Measurements from ENCODE around the gene SIL1.
A peak's percentile ranks its signal among the peaks of the same experiment; 100 is the strongest.

Gene SIL1

GRCh38 chr5:139140591-139141071, 57.5 kb downstream of the SIL1 start:
- no peak for TF ChIP-seq FOXA1 (IDR thresholded peaks at IDR 0.05)
- no peak for TF ChIP-seq HDGF (IDR thresholded peaks at IDR 0.05; ENCODE audit: borderline replicate concordance)
- TF ChIP-seq FOXM1 (IDR thresholded peaks at IDR 0.05; ENCODE audit: borderline replicate concordance), result no peak
- POLR2A ChIA-PET, result no interaction called here
- CTCF ChIA-PET, result interaction anchor here (1.0 kb wide), 1 partner anchor 499 kb away, joined by 3 read pairs; no protein-coding TSS in a partner anchor
- no peak for DNase-seq (ENCODE audit: extremely low spot score)

GRCh38 chr5:139138809-139139208, 59.4 kb downstream of the SIL1 start:
- CTCF ChIA-PET, result interaction anchor here (0.6 kb wide), 1 partner anchor 382 kb away, joined by 5 read pairs; no protein-coding TSS in a partner anchor
- POLR2A ChIA-PET, result interaction anchor here (0.7 to 0.8 kb wide), 2 partner anchors 44 to 137 kb away, joined by 3 read pairs; no protein-coding TSS in a partner anchor
- no peak for DNase-seq (ENCODE audit: extremely low spot score)
- TF ChIP-seq SP1 (IDR thresholded peaks at IDR 0.05) (no peak), TARDBP (IDR thresholded peaks at IDR 0.05) (no peak), FOXA1 (IDR thresholded peaks at IDR 0.05) (no peak), LEF1 (IDR thresholded peaks at IDR 0.05; ENCODE audit: borderline replicate concordance) (no peak), ARNT (IDR thresholded peaks at IDR 0.05) (no peak), BHLHE40 (IDR thresholded peaks at IDR 0.05; ENCODE audit: borderline replicate concordance) (no peak), CTBP1 (IDR thresholded peaks at IDR 0.05; ENCODE audit: borderline replicate concordance) (no peak), L3MBTL2 (conservative IDR thresholded peaks at IDR 0.05) (no peak), NFRKB (IDR thresholded peaks at IDR 0.05) (no peak), FOXM1 (IDR thresholded peaks at IDR 0.05; ENCODE audit: borderline replicate concordance) (no peak), PKNOX1 (IDR thresholded peaks at IDR 0.05) (no peak), ZNF384 (IDR thresholded peaks at IDR 0.05) (no peak), SUZ12 (IDR thresholded peaks at IDR 0.05) (no peak), FOXK2 (IDR thresholded peaks at IDR 0.05) (no peak), HDGF (IDR thresholded peaks at IDR 0.05; ENCODE audit: borderline replicate concordance) (no peak), ELF4 (IDR thresholded peaks at IDR 0.05) (no peak)

DNA sequence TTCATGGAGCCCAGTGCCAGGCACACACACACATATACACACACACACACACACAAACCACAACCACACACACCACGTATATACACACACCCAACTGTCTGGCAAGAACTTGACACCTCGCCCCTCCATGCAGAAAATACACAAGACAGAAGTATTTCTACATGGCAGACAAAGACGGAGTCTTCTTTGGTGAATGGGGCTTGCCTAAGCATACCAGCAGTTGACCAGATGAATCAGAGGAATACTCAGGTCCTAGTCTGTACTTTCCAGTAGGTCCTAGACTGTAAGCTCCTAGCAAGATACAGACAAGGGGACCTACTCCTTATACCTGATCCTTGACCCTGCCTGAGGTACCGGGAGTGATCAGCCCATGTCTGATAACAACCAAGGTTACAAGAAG, 60.1 kb downstream of the SIL1 start:
- CTCF ChIA-PET, result interaction anchor here (0.6 kb wide), 1 partner anchor 381 kb away, joined by 5 read pairs; no protein-coding TSS in a partner anchor
- POLR2A ChIA-PET, result interaction anchor here (0.7 to 0.8 kb wide), 2 partner anchors 43 to 137 kb away, joined by 3 read pairs; no protein-coding TSS in a partner anchor
- TF ChIP-seq FOXK2 (IDR thresholded peaks at IDR 0.05), result no peak

DNA sequence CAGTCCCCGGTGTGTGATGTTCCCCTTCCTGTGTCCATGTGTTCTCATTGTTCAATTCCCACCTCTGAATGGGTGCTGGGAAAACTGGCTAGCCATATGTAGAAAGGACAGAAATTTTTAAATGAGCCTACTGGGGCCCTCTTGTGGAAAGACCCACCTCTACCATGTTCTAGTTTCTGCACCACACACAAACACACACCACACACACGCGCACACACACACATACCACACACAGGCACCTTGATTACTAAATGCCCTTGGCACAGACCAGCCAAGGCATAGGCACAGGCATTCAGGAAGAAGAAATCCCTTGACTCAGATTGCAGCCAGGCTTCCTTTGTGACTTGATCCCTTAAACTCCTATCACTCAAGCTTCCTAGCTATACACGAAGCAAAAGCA, 60.5 kb downstream of the SIL1 start:
- DNase-seq (ENCODE audit: extremely low spot score), result peak; percentile 42
- POLR2A ChIA-PET, result no interaction called here
- CTCF ChIA-PET, result no interaction called here
- TF ChIP-seq FOXA1 (IDR thresholded peaks at IDR 0.05) (no peak), SUZ12 (IDR thresholded peaks at IDR 0.05) (no peak), PKNOX1 (IDR thresholded peaks at IDR 0.05) (no peak), FOXM1 (IDR thresholded peaks at IDR 0.05; ENCODE audit: borderline replicate concordance) (no peak), LEF1 (IDR thresholded peaks at IDR 0.05; ENCODE audit: borderline replicate concordance) (no peak), CTBP1 (IDR thresholded peaks at IDR 0.05; ENCODE audit: borderline replicate concordance) (no peak), ELF4 (IDR thresholded peaks at IDR 0.05) (no peak), TARDBP (IDR thresholded peaks at IDR 0.05) (no peak)

More for the DNA sequence above, 60.1 kb downstream of the SIL1 start:
- DNase-seq (ENCODE audit: extremely low spot score), result no peak

- DNase-seq (ENCODE audit: extremely low spot score), result no peak
- POLR2A ChIA-PET, result interaction anchor here (0.7 kb wide), 1 partner anchor 229 kb away, joined by 3 read pairs; no protein-coding TSS in a partner anchor
- CTCF ChIA-PET, result no interaction called here
- TF ChIP-seq L3MBTL2 (conservative IDR thresholded peaks at IDR 0.05), result no peak
These were observed 63.3 kb downstream of the SIL1 start for GRCh38 chr5:139134906-139135305.

GRCh38 chr5:139133282-139133681, 64.9 kb downstream of the SIL1 start:
- no peak for DNase-seq (ENCODE audit: extremely low spot score)
- CTCF ChIA-PET, result interaction anchor here (0.5 kb wide), 1 partner anchor 1355 kb away, joined by 3 read pairs; no protein-coding TSS in a partner anchor
- POLR2A ChIA-PET, result no interaction called here
- TF ChIP-seq ARNT (IDR thresholded peaks at IDR 0.05), result no peak
- TF ChIP-seq BHLHE40 (IDR thresholded peaks at IDR 0.05; ENCODE audit: borderline replicate concordance), result no peak
- no peak for TF ChIP-seq CTBP1 (IDR thresholded peaks at IDR 0.05; ENCODE audit: borderline replicate concordance)
- no peak for TF ChIP-seq LEF1 (IDR thresholded peaks at IDR 0.05; ENCODE audit: borderline replicate concordance)
- no peak for TF ChIP-seq SUZ12 (IDR thresholded peaks at IDR 0.05)
- TF ChIP-seq TARDBP (IDR thresholded peaks at IDR 0.05), result no peak
- TF ChIP-seq FOXK2 (IDR thresholded peaks at IDR 0.05), result no peak
- no peak for TF ChIP-seq L3MBTL2 (conservative IDR thresholded peaks at IDR 0.05)
- no peak for TF ChIP-seq FOXM1 (IDR thresholded peaks at IDR 0.05; ENCODE audit: borderline replicate concordance)
- no peak for TF ChIP-seq ELF4 (IDR thresholded peaks at IDR 0.05)
- TF ChIP-seq NFRKB (IDR thresholded peaks at IDR 0.05), result no peak

- POLR2A ChIA-PET, result no interaction called here
- CTCF ChIA-PET, result no interaction called here
- no peak for DNase-seq (ENCODE audit: extremely low spot score)
- no peak for TF ChIP-seq CTBP1 (IDR thresholded peaks at IDR 0.05; ENCODE audit: borderline replicate concordance)
- TF ChIP-seq FOXM1 (IDR thresholded peaks at IDR 0.05; ENCODE audit: borderline replicate concordance), result no peak
- TF ChIP-seq FOXK2 (IDR thresholded peaks at IDR 0.05), result no peak
- TF ChIP-seq SP1 (IDR thresholded peaks at IDR 0.05), result no peak
- no peak for TF ChIP-seq SUZ12 (IDR thresholded peaks at IDR 0.05)
These were observed 65.7 kb downstream of the SIL1 start for GRCh38 chr5:139132515-139132914.

Measured in HEK293T (cell line).